Left kidney (tissue), 2 donors: Measurements from ENCODE around the gene TPST2. TPM values are rescaled to one million over a fixed set of nuclear protein-coding genes. Genes with fewer than 3 reads are reported as not detected.

Experiments
- DNase-seq: peaks from one replicate; pipeline ENCODE4 v3.0.0-alpha.2; 2013
- polyA plus RNA-seq: library from polyadenylated mRNA; unstranded; fragments of 120-200 nt; gene quantifications from one replicate; pipeline ENCODE4 v1.2.1, GENCODE V29; 2013; ENCODE audit not compliant: insufficient read length

The TPST2 gene
- polyA plus RNA-seq, 1 donor = 26.7 TPM

GRCh38 chr22:26474682-26475081 is 115.2 kb downstream of the TPST2 start:
- no peak for DNase-seq

Other genes with a start within 250 kb of the TPST2 start
- gene ASPHD2, start 160.9 kb downstream of the TPST2 start, polyA plus RNA-seq = 4.4 TPM
- gene HPS4, start 106.3 kb downstream of the TPST2 start, polyA plus RNA-seq = 47.1 TPM
- gene SRRD, start 106.3 kb downstream of the TPST2 start, polyA plus RNA-seq = 39.4 TPM
- gene TFIP11, start 77.7 kb downstream of the TPST2 start, polyA plus RNA-seq = 45.6 TPM
- 0.45 TPM for gene CRYBB1, start 27.9 kb upstream of the TPST2 start, polyA plus RNA-seq
- gene CRYBA4, start 31.8 kb upstream of the TPST2 start, polyA plus RNA-seq = not detected
- gene MIAT, start 67.5 kb upstream of the TPST2 start, polyA plus RNA-seq = 0.52 TPM